Measurements from ENCODE around the gene CCDC159.

Gene CCDC159

DNA sequence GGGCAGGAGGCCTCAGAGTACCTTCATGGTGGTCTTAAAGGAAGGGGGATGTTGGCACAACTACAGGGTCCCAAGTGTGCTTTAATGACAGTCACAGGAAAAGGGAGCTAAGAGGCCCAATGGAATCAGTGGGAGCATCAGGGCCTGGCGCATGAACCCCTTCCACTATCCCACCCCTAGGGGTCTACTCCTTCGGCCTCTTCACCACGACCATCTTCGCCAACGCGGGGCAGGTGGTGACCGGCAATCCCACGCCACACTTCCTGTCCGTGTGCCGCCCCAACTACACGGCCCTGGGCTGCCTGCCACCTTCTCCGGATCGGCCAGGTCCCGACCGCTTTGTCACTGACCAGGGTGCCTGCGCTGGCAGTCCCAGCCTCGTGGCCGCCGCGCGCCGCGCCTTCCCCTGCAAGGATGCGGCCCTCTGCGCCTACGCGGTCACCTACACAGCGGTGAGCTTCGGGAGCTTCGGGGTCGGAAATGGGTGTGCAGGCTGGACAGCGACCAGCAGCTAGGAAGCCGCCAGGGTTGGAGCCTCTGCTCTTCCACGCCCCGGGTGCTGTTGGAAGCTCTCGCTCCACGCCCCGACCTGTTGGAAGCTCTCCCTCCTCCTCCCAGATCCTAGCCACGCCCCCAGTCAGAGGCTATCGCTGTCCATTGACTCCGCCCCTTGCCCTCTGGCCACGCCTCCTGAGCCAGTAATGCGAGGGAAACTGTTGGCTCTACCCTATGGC lies 14.9 kb downstream of the CCDC159 start:
- no peak for DNase-seq (ENCODE audit: extremely low read depth, low read depth)
- H3K4me3 ChIP-seq (replicated peaks; ENCODE audit: low read depth, low read length) = no peak overlapping the region
- TF ChIP-seq, protein P1, sequence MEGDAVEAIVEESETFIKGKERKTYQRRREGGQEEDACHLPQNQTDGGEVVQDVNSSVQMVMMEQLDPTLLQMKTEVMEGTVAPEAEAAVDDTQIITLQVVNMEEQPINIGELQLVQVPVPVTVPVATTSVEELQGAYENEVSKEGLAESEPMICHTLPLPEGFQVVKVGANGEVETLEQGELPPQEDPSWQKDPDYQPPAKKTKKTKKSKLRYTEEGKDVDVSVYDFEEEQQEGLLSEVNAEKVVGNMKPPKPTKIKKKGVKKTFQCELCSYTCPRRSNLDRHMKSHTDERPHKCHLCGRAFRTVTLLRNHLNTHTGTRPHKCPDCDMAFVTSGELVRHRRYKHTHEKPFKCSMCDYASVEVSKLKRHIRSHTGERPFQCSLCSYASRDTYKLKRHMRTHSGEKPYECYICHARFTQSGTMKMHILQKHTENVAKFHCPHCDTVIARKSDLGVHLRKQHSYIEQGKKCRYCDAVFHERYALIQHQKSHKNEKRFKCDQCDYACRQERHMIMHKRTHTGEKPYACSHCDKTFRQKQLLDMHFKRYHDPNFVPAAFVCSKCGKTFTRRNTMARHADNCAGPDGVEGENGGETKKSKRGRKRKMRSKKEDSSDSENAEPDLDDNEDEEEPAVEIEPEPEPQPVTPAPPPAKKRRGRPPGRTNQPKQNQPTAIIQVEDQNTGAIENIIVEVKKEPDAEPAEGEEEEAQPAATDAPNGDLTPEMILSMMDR (IDR thresholded peaks at IDR 0.05; ENCODE audit: low read depth, low read length, missing control alignments) = no peak

DNA sequence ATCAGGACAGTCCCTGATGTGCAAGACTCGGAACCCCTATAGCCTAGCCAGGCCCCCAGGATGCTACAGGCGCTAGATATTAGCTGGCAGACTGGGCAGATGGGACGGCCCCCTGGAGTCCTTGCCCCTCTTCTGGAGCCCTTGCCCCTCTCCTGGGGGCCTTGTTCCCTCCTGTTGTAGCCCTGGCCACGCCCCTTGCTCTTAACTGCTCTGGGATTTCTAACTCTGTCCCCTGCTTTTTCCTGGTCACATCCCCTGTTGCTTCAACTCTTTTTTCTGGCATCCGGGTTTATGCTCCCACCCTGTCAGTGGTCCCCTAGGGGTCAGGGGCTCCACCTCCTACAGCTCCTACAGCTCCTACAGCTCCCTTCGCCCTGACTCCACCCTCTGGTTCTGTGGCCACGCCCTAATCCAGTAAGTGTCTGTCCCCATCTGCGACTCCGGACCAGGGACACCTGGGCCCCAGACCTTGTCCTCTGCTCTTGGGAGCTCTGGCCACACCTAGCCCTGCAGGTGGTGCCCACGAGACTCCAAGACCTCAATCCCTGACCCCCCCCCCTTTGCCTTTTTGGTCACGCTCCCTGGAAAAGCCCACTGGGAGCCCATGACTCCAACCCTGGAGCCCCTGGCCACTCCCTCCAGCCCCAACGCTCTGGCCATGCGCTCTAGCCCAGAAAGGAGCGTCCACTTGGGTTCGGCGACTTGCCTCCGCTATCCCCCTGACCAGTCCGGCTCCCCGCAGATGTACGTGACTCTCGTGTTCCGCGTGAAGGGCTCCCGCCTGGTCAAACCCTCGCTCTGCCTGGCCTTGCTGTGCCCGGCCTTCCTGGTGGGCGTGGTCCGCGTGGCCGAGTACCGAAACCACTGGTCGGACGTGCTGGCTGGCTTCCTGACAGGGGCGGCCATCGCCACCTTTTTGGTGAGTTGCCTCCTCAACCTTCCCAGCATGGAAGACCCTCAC lies 15.7 kb downstream of the CCDC159 start:
- DNase-seq (ENCODE audit: extremely low read depth, low read depth) = no peak
- TF ChIP-seq, protein P1 (IDR thresholded peaks at IDR 0.05; ENCODE audit: low read depth, low read length, missing control alignments) = no peak
- no peak overlapping the region for H3K4me3 ChIP-seq (replicated peaks; ENCODE audit: low read depth, low read length)

DNA sequence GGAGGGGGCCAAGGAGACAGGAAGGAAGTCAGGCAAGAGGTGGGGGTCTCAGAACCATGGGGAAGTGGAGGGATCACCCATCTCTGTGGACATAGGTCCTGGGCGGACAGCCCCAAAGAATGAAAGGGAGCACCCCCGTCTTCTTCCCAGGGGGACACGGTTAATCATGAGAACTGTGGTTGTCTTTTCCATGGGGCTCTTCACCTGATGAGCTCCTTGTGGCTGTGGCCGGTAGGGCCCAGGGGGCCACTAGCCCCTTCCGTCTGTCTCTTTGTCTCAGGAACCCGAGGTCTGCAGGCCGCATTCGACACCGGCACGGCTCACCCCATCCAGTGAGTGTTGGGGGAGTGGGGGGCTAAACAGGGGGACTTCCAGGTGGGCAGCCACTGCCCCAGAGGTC lies 17.6 kb downstream of the CCDC159 start:
- TF ChIP-seq, protein P1 (IDR thresholded peaks at IDR 0.05; ENCODE audit: low read depth, low read length, missing control alignments) = no peak
- no peak overlapping the region for H3K4me3 ChIP-seq (replicated peaks; ENCODE audit: low read depth, low read length)
- DNase-seq (ENCODE audit: extremely low read depth, low read depth) = no peak

DNA sequence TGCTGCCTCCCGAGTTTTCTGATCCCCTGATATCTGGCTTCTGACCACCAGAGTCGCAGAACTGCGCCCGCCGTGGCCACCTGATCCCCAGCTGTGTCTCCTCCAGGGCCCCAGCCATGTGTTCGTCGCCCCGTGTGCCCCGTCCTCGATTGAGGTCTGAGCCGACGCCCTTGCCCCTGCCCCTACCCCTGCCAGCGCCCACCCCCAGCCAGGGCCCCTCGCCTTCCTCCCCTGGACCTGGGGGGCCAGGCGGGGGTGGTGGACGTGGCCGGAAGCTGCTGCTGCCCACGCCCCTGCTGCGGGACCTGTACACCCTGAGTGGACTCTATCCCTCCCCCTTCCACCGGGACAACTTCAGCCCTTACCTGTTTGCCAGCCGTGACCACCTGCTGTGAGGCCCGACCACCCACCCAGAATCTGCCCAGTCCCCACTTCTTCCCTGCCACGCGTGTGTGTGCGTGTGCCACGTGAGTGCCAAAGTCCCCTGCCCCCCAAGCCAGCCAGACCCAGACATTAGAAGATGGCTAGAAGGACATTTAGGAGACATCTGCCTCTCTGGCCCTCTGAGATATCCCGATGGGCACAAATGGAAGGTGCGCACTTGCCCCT lies 18.1 kb downstream of the CCDC159 start:
- H3K4me3 ChIP-seq (replicated peaks; ENCODE audit: low read depth, low read length) = no peak overlapping the region
- TF ChIP-seq, protein P1 (IDR thresholded peaks at IDR 0.05; ENCODE audit: low read depth, low read length, missing control alignments) = no peak
- DNase-seq (ENCODE audit: extremely low read depth, low read depth) = no peak

DNA sequence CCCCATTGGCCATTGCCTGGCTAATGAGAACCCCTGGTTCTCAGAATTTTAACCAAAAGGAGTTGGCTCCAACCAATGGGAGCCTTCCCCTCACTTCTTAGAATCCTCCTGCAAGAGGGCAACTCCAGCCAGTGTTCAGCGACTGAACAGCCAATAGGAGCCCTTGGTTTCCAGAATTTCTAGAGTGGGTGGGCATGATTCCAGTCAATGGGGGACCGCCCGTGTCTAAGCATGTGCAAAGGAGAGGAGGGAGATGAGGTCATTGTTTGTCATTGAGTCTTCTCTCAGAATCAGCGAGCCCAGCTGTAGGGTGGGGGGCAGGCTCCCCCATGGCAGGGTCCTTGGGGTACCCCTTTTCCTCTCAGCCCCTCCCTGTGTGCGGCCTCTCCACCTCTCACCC lies 18.6 kb downstream of the CCDC159 start:
- DNase-seq (ENCODE audit: extremely low read depth, low read depth) = no peak
- H3K4me3 ChIP-seq (replicated peaks; ENCODE audit: low read depth, low read length) = no peak overlapping the region
- TF ChIP-seq, protein P1 (IDR thresholded peaks at IDR 0.05; ENCODE audit: low read depth, low read length, missing control alignments) = no peak

DNA sequence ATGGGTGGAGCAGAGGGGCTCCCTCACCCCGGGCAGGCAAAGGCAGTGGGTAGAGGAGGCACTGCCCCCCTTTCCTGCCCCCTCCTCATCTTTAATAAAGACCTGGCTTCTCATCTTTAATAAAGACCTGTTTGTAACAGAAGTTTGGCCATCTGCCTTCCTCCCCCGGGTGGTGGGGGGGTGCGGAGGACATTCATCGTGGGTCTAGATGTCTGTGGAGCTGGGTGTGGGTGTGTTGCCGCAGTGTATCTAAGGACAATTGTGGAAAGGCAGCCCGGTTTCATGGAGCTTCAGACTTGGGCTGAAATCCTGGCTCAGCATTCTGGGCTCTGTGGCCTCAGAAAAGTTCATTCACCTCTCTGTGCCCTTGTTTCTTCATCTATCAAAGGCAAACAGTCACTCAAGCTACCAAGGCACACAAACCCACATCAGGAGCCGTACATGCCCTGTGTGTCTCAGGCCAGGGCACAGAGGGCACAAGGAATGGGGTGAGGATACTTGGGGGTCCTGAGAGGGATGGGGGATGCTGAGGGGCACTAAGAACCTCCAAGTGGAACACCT lies 19.3 kb downstream of the CCDC159 start:
- DNase-seq (ENCODE audit: extremely low read depth, low read depth) = no peak
- TF ChIP-seq, protein P1 (IDR thresholded peaks at IDR 0.05; ENCODE audit: low read depth, low read length, missing control alignments) = no peak

More for the DNA sequence above, 19.3 kb downstream of the CCDC159 start:
- no peak overlapping the region for H3K4me3 ChIP-seq (replicated peaks; ENCODE audit: low read depth, low read length)
